Stromal cell of bone marrow (primary cell): ENCODE measurements around the gene SLC37A4.
A peak's percentile ranks its signal among the peaks of the same experiment; 100 is the strongest.
"Not testable (repeated sequence)": the region's sequence is repeated elsewhere in the genome, so short reads cannot be mapped to it uniquely, and the experiment has no call there.

Experiments
- DNase-seq: peaks from one replicate; pipeline ENCODE4 v3.0.0-alpha.2; 2012; ENCODE audit warnings: low read depth

SLC37A4 gene

DNA sequence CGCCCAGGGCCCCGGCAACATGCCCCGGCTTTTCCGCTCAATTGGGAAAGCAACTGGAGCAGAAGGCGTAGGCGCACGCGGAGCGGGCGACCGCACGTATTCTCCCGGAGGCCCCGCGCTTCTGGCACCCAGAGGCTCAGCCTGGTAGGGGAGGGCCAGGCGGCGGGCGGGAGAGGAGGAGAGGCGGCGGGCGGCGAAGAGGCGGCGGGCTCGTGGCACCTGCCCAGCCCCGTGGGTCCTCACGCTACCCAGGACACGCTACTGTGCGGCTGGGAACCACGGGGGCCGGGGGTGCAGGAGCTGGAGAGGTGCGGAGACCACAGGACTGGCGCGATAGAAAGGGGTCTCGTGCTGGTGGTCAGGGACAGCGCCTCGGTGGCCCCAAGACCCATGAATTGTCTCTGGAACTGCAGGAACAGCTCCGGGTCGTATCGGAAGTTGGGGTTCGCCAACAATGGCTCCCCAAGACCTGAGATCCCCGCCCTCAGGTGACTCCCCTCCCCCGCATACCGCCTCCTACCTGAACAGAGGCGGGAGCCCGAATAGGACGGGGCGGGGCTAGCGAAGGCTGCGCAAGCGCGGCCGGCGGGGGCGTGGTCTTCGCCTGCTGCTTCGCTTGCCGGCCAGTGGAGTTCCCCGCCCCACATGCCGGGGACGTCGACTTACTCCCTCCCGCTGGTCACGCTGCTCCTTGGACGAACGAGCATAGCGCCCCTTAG lies at the start of gene SLC37A4:
TSS of gene SLC37A4 (minus strand) at position 549 of the 719 bp plus-strand sequence.
- peak; percentile 94 for DNase-seq

DNA sequence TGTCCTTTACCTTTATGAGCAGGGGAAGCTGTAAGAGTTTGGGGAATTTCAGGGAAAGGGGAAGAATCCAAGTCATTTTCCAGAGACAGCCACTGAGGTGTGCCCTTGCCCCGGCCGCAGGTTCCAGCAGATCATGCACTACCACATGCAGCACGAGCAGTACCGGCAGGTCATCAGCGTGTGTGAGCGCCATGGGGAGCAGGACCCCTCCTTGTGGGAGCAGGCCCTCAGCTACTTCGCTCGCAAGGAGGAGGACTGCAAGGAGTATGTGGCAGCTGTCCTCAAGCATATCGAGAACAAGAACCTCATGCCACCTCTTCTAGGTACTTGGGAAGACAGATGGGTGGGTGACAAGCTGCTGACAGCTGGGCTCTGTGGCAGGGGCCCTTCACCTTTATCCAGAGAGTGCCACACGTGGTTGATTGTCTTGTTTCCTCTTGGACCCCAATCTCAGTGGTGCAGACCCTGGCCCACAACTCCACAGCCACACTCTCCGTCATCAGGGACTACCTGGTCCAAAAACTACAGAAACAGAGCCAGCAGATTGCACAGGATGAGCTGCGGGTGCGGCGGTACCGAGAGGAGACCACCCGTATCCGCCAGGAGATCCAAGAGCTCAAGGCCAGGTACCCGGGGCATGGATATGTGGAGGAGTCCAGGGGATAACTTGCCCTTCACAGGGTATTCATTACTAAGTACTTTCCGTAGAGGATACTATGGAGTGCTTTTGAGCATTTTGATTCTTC lies 48.2 kb upstream of the SLC37A4 start:
- DNase-seq, result no peak

DNA sequence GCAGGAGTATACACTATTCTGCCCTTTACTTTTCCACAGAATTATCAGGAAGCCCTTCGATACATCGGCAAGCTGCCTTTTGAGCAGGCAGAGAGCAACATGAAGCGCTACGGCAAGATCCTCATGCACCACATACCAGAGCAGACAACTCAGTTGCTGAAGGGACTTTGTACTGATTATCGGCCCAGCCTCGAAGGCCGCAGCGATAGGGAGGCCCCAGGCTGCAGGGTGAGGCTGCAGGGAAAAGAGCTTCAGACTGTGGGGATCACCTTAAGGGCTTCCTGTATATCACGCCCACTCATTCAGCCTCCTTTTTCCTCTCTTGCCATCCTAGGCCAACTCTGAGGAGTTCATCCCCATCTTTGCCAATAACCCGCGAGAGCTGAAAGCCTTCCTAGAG lies 47.2 kb upstream of the SLC37A4 start:
- DNase-seq, result no peak

DNA sequence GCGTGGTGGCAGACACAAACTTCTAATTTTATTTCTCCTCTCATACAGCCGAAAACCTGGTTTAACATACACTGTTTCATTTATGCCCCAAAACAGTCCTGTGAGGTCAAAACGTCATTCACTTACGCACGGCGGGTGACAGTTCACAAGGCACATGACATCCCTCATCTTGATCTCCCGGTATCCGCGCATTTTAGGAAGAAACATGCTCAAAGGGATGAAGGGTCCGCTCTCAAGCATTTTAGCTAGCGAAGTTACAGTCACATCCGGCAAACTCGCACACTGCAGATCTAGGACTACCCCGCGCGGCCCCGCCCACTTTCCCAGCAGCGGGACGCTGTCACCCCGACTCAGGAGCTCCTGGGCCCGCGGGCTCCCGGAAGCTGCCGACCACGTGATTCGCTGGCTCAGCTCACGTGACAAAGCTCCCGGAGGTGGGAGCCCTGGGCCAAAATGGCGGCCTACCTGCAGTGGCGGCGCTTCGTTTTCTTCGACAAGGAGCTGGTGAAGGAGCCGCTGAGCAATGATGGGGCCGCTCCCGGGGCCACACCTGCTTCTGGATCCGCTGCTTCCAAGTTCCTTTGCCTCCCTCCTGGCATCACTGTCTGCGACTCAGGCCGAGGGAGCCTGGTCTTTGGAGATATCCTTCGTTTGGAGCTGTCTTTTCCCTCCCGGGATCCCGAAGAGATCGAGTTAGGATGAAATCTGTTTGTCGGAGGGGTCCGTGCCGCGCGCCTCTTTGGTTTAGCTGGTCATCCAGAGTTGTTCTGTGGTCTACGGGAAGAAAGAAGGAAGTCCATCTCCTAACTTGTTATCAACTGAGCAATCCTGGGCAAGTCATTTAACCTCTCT lies 36.9 kb upstream of the SLC37A4 start, which contains the start of gene VPS11:
TSS of gene VPS11 (plus strand) at position 448 of the 852 bp plus-strand sequence. CDS start at position 454, 6 bp downstream.
- DNase-seq, result peak; percentile 92

DNA sequence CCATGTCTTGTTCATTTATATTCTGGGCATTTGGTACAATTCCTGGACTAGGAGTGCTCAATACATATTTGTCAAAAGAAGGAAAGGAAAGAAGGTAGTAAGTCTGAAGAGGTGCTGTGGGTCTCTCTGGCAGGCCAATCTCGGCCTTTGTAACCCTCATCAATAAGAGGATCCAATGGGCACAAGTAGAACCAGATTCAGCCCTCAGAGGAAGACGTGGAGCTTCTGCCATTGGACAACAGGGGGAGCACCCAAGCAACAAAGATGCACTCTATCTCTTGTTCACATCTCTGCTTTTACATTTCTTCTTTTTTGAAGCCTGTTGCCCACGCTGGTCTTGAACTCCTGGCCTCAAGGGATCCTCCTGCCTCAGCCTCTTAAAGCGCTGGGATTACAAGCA lies 34.7 kb upstream of the SLC37A4 start:
- no peak for DNase-seq

DNA sequence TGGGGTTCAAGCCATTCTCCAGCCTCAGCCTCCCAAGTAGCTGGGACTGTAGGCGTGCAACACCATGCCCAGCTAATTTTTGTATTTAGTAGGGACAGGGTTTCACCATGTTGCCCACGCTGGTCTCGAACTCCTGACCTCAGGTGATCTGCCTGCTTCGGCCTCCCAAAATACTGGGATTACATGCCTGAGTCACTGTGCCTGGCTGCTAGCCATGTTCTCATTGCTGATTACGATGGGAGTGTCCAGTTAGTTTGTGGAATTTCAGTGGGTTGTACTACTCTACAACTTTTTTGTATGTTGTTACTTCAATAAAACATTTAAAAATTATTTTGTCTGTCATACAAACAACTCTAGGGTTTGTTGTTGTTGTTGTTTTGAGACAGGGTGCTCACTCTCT lies 32.1 kb upstream of the SLC37A4 start:
- DNase-seq, result no peak

DNA sequence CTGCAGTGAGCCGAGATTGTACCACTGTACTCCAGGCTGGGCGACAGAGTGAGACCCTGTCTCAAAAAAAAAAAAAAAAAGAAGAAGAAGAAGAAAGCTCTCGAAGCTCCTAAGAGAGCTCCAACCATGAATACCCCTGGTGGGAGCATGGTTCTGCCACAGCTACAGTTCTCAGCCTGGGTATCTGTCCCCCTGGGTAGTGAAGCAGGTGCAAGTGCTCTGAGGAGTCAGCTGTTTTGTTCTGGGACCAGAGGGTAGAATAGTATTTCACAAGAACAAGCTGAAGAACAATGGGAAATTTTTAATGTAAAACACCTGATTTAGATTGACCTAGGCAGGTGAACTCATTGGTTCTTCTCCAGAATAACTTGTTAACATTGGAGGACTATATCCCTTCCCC lies 30.6 kb upstream of the SLC37A4 start:
- no peak for DNase-seq

DNA sequence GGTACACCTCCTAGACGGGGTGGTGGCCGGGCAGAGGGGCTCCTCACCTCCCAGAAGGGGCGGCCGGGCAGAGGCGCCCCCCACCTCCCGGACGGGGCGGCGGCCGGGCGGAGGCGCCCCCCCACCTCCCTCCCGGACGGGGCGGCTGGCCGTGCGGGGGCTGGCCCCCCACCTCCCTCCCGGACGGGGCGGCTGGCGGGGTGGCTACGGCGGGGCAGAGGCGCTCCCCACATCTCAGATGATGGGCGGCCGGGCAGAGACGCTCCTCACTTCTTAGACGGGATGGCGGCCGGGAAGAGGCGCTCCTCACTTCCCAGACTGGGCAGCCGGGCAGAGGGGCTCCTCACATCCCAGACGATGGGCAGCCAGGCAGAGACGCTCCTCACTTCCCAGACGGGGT lies 28.5 kb upstream of the SLC37A4 start:
- DNase-seq, result not testable (repeated sequence)

DNA sequence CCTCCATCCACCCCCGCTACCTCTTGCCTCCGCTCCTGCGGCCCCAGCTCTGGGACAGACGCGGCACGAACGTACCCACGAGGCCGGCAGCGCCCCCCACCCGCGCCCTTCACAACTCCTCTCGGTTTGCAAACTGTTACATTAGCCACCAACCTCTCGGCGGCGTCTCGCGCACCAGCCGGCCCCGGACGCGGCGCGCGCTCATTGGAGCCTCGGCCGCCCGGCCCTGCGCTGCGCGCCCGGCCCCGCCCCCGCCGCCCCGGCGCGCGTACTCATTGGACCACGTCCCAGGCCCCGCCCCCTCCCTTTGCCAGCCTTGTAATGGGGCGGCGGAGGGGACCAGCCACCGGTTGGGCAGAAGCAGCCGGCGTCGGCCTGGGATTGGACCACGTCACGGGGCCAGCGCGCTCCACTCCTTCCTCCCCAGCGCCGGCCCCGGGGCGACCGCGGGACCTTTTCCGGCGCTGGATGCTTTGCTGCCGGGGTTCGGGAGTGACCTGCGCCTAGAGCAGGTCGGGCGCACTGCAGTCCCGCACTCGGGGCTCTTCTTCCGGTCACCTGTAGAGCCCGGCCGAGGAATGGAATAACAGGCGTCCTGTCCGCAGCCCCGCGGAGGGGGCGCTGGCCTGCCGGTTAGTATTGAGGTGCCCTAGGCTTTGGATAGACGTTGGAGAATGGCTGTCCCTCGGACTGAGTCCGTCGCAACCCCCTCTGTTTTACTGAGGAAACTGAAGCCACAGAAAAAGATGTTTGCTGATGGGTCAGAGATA lies 26.5 kb upstream of the SLC37A4 start, which contains the start of gene HYOU1:
TSS of gene HYOU1 (minus strand) at position 206 of the 770 bp plus-strand sequence. CDS start 1,045 bp downstream, outside the sequence.
- DNase-seq, result peak; percentile 91

DNA sequence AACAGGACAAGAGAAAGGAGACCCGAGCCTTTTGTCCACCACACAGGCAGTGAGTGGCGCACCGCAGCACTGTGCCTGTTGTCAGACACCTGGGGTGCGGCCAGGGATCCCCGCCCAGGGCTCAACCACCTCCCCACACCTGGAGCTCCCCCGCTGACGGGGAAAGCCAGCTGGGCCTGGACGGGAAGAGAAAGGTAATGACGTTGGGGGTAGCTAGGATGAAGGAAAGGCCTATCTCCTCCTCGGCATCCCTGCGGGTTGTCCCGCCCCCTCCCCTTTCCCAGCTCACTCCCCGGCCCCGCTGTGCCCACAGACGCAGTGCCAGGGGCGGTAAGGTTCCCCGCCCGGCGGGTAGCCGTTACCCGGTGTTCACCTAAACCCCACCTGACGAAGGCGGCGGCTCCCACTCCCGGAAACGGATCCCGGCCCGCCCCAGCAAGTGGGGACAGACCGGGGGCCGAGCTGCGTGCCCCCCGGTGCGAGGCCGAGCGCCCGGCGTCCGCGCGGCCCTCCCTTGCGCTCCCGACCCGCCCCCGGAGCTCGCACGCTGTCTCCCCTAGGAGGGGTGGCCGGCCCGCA lies 25.8 kb upstream of the SLC37A4 start:
- DNase-seq, result no peak

DNA sequence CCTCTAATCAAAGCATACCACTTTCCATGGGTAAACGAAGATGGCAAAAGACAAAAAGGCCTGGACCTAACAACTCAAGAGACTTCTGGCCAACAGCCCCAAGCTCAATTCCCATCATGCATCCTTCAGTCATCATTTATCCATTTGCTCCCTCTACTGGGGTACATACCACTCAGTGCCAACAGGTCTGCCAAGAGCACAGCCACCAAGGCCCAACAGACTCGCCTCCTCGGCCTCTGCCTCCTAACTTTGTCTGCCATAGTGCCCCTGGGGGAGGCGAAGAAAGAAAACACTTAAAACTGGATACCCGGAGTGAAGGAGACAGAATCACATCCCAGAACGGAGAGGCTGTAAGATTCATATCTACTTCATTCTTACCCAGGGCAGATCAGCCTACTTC lies 25.2 kb upstream of the SLC37A4 start:
- no peak for DNase-seq

DNA sequence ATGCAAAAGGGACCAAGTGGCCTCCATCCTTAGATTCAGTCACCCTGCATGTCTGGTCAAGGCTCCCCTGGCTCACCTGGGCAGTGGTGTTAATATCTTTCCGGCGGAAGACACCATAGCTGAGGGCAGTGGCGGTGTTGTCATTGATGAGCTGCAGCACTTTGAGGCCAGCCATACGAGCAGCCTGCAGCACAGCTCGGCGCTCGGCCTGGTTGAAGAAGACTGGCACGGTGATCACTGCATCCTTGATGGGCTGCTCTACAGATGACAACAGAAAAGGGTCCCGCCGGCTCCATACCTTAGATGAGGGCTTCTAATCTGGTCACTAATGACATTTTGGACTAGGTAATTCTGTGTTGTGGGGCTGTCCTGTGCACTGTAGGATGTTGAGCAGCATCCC lies 23.7 kb upstream of the SLC37A4 start:
- no peak for DNase-seq

DNA sequence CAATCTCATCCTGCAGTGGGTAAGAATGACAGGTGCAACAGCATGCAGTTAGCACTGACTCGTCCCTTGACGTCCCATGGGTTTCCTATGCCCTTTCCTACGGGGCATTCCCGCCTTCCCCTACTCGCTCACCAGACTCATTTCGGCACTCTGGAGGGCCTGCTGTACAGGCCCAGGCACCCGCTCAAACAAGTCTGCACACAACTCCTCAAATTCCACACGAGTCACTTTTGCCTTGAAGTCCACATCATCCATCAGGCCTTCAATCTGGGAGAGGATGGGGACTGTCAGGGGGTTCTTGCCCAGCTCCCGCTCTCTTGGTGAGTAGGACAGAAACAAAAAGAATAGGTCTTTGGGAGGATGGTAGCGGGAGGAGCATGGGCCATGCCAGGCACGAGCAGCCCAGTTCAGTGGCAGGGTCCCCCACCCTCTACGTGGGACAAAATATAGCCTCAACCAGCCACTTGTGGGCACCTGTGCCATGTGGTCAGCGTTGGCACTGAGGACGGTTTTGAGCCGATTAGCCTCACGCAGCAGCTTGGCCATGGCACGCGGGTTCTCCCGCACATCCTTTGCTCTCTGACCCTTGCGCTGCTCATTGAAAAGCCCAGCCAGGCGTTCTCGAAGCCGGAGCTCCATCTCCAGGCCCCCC lies 21.6 kb upstream of the SLC37A4 start:
- no peak for DNase-seq

DNA sequence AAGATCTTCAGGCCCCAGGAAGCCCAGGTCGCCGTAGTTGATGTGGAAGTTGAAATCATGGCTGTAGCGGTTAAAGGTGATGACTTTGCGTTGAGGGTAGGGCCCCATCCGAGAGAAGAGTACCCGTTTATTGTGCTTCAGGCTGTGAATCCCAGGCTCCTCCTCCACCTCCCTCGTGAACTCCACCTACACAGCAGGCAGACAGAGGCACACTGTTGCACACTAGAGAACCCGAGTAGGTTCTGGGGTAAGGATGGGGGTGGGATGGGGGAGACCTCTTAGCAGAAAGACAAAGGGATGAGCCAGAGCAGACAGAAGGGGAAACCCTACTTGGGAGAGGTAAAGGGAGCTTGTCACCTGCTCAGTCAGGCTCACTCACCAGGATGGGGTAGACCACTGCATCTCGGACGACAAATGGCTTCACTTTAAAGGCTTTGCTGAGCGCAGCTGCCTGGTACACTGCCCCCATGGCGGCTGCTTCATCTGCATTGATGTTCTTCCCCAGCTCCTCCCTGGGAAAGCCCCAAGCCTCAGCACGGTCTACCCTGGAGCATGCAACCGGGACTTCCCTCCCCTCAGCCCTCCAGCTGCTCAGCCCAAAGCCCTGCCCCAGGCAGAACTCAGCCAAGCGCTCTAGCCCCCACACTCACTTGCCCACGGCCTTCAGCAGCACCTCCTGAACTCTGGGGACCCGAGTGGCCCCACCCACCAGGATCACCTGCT lies 20.9 kb upstream of the SLC37A4 start:
- no peak for DNase-seq

DNA sequence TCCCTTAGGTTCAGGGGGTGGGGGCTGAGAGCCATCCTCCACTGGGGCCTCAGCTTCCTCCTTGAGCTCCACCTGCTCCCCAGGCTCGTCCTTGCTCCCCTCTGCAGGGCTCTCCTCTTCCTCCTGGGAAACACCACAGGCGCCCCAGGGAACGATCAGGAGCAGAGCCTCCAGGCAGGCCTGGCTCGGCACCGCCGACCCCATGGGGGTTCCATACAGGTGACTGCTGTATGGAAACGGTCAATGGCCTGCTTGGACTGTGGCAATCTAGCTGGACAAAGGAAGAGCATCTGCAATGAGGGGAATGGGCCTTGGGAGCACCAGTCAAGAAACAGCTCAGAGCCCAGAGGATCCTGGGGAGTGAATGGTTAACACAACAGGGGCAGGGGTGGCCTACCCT lies 18.4 kb upstream of the SLC37A4 start:
- no peak for DNase-seq

DNA sequence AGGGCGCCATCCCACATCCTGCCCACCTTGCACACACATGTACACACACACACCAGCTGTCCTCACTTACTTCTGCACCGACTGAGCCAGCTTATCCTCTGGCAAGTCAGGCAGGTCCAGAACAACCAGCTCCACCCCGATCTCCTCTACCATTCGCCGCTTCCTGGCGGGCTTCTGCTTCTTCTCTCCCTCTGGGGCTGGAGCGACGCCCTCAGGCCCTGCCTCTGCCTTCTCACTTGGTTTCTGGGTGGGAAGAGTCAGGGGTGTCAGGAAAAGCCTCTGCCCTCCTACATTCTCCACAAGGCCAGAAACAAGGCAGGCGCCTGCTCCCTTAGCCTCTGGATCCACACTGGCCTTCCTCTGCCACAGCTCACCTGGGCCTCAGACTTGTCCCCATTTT lies 18.0 kb upstream of the SLC37A4 start:
- no peak for DNase-seq

DNA sequence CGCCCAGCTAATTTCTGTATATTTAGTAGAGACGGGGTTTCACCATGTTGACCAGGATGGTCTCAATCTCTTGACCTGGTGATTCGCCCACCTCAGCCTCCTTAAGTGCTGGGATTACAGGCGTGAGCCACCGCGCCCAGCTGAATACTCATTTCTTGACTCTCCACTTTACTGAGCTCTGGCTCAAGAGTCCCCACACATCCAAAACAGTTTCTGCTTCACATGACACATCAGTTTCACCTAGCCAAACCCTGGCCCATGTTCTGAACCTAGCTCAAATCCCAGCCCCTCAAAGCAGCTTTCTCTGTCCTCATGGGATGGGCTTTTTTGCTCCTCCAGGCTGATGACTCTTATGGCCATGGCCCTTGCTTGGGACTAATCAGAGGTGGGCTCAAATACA lies 16.5 kb upstream of the SLC37A4 start:
- no peak for DNase-seq

DNA sequence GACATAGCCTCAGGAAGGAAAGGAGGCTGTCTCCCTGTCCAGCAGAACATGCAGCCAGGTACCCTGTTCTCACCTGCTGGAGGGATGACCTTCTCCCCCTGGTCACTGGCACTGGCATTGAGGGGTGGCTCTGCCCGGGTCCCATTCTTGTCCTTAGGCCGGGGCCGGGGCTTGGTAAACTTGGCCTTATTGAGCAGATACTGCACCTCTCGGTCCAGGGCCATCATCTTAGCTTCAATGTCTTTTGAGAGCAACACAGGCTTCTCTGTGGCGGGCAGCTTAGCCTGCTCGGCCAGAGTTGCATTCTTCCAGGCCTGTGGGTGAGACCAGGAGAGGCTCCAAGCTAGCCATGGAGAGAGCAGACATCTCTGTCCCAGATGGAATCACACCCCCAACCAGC lies 15.8 kb upstream of the SLC37A4 start:
- no peak for DNase-seq

DNA sequence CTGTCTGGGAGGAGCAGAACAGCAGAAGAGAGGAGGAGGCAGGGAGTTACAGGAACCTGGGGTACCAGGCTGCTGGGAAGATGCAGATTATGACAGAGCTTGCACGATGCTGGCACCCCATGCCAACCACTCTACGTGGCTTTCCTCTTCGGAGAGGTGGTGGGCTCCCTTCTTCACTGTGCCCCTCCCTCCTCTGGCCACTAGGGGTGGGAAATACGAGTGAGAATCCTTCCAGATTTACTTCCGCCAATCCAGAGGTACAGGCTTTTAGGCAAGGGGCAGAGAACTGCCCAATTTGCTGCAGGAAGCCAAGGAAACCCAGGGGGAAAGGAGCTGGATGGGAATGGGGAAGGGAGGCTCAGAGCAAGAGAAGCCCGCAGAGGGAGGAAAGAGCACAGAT lies 14.0 kb upstream of the SLC37A4 start:
- no peak for DNase-seq

DNA sequence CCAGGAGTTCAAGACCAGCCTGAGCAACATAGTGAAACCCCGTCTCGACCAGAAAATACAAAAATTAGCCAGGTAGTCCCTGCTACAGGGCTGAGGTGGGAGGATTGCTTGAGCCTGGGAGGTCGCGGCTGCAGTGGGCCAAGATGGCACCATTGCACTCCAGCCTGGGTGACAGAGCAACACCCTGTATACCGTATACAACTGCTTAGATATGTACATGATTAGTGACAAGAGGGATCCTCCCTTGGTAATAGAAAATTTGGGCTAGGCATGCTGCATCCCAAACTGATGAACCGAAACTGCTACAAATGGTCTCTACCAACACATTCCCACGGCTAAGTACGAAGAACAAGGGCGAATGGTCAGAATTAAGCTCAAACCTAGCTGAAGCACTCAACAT lies 12.2 kb upstream of the SLC37A4 start:
- DNase-seq, result no peak
